PC-3 (cell line): ENCODE results near the gene SPEM1. TPM values are rescaled to one million over a fixed set of nuclear protein-coding genes. Genes with fewer than 3 reads are reported as not detected.

Experiments
- ATAC-seq: fragments of 200-7000 bp; cut with Tn5 transposase; 2 replicates; pipeline ENCODE4 v1.9.1; 2020; ENCODE audit warnings: mild to moderate bottlenecking, moderate library complexity
- BruUV-seq: library from RNA; stranded (reverse); fragments of 400-500 nt; replicated peaks from 2 replicates; lab custom pipeline; 2021; lab: Mats Ljungman, UMichigan
- CTCF ChIA-PET: fragments of 300-600 bp; sonication (Branson Sonifier 250); formaldehyde crosslinking; loops from one replicate; lab custom pipeline; 2022; ENCODE audit warnings: antibody characterized with exemption; lab: Charles Lee
- POLR2A ChIA-PET: fragments of 300-600 bp; sonication (Branson Sonifier 250); formaldehyde crosslinking; loops from one replicate; lab custom pipeline; 2022; ENCODE audit warnings: antibody characterized with exemption; ENCODE audit not compliant: unreplicated experiment; lab: Charles Lee
- DNase-seq: peaks from one replicate; pipeline ENCODE4 v3.0.0-alpha.2; 2015
- H2AFZ ChIP-seq: fragments of 300-600 bp; sonication (generic); 2 replicates; pipeline ENCODE4 v1.6.0; 2016; ENCODE audit warnings: antibody characterized with exemption, low read length
- H3F3A ChIP-seq: fragments of 300-600 bp; sonication (generic); one replicate; pipeline ENCODE4 v1.6.0; 2017; ENCODE audit warnings: antibody characterized with exemption, low read length, control low read depth, mild to moderate bottlenecking; ENCODE audit not compliant: unreplicated experiment
- H3K27ac ChIP-seq: fragments of 300-600 bp; sonication (generic); 2 replicates; pipeline ENCODE4 v1.5.1; 2016; ENCODE audit warnings: mild to moderate bottlenecking, low read length
- H3K27me3 ChIP-seq: fragments of 300-600 bp; sonication (generic); 2 replicates; pipeline ENCODE4 v1.6.1; 2016; ENCODE audit warnings: low read length, mixed read lengths
- H3K36me3 ChIP-seq: fragments of 300-600 bp; sonication (generic); 2 replicates; pipeline ENCODE4 v1.6.1; 2016; ENCODE audit warnings: low read depth, mixed run types, low read length, mixed read lengths
- H3K4me1 ChIP-seq: fragments of 300-600 bp; sonication (generic); 2 replicates; pipeline ENCODE4 v1.5.1; 2016; ENCODE audit warnings: low read length; ENCODE audit not compliant: insufficient read depth
- H3K4me2 ChIP-seq: fragments of 300-600 bp; sonication (generic); 2 replicates; pipeline ENCODE4 v1.6.0; 2016; ENCODE audit warnings: low read length
- H3K4me3 ChIP-seq: fragments of 300-600 bp; sonication (generic); 2 replicates; pipeline ENCODE4 v1.5.1; 2016; ENCODE audit warnings: mild to moderate bottlenecking, low read length, mixed read lengths
- H3K79me2 ChIP-seq: fragments of 300-600 bp; sonication (generic); 2 replicates; pipeline ENCODE4 v1.6.1; 2017; ENCODE audit warnings: low read length, mixed read lengths
- H3K9ac ChIP-seq: fragments of 300-600 bp; sonication (generic); 2 replicates; pipeline ENCODE4 v1.6.0; 2016; ENCODE audit warnings: mild to moderate bottlenecking, low read length
- H3K9me2 ChIP-seq: fragments of 300-600 bp; sonication (generic); replicated peaks from 2 replicates; pipeline ENCODE4 v1.6.1; 2016; ENCODE audit warnings: mixed run types, low read length, mixed read lengths
- H3K9me3 ChIP-seq: fragments of 300-600 bp; sonication (generic); 2 replicates; pipeline ENCODE4 v1.6.1; 2016; ENCODE audit warnings: low read length, mixed read lengths
- H4K20me1 ChIP-seq: fragments of 300-600 bp; sonication (generic); 2 replicates; pipeline ENCODE4 v1.6.1; 2016; ENCODE audit warnings: low read length, mixed read lengths
- CTCF ChIP-seq: fragments of 300-600 bp; sonication (generic); conservative IDR thresholded peaks from 2 replicates; pipeline ENCODE4 v1.5.1; 2017; ENCODE audit warnings: antibody characterized with exemption, low read depth, mild to moderate bottlenecking, low read length
- EZH2 ChIP-seq: fragments of 300-600 bp; sonication (generic); IDR thresholded peaks from one replicate; pipeline ENCODE4 v1.6.1; 2017; ENCODE audit warnings: antibody characterized with exemption, mild to moderate bottlenecking, low read length; ENCODE audit not compliant: unreplicated experiment
- EZH2phosphoT487 ChIP-seq: fragments of 300-600 bp; sonication (generic); IDR thresholded peaks from 2 replicates; pipeline ENCODE4 v1.6.1; 2018; ENCODE audit warnings: mild to moderate bottlenecking, antibody characterized with exemption, low read length, borderline replicate concordance
- intact Hi-C: fragments of 100-400 bp; cut with micrococcal nuclease; formaldehyde crosslinking; loops from 2 replicates; pipeline ENCODE4 v1.9.0; 2023
- total RNA-seq: library from RNA; depleted of rRNA; stranded (reverse); fragments of >200 nt; gene quantifications from 2 replicates; pipeline ENCODE4 v1.2.3, GENCODE V29; 2014

The SPEM1 gene
- total RNA-seq, 1 experiment from 2014 or later = not detected

GRCh38 chr17:7445619-7445968, 25.5 kb downstream of the SPEM1 start:
- Histone ChIP-seq H4K20me1 (no peaks in the 10 kb centered on the region), H3K4me2 (no peak overlapping the region), H3K27ac (no peak overlapping the region), H3K4me3 (no peak overlapping the region), H3K27me3 (no peaks in the 10 kb centered on the region), H3K9me2 (no peaks in the 10 kb centered on the region), H2AFZ (no peak overlapping the region), H3K36me3 (no peaks in the 10 kb centered on the region), H3K9ac (no peak overlapping the region), H3K79me2 (no peaks in the 10 kb centered on the region), H3F3A (no peaks in the 10 kb centered on the region), H3K4me1 (no peaks in the 10 kb centered on the region), H3K9me3 (no peaks in the 10 kb centered on the region)
- CTCF ChIA-PET = no interaction called here
- intact Hi-C loops = no loop called here
- TF ChIP-seq CTCF (no peak), EZH2 (no peak), EZH2phosphoT487 (no peak)
- BruUV-seq = no TSS peak
- DNase-seq (no peak), ATAC-seq (no peak)
- POLR2A ChIA-PET = no interaction called here

GRCh38 chr17:7448461-7448860, 28.3 kb downstream of the SPEM1 start:
- ChIA-PET CTCF (no interaction called here), POLR2A (no interaction called here)
- Histone ChIP-seq H3K9me2 (no peaks in the 10 kb centered on the region), H2AFZ (no peak overlapping the region), H3K4me3 (no peak overlapping the region), H3K27me3 (no peaks in the 10 kb centered on the region), H3K79me2 (no peaks in the 10 kb centered on the region), H3K9ac (no peak overlapping the region), H3K36me3 (no peaks in the 10 kb centered on the region), H3K9me3 (no peaks in the 10 kb centered on the region), H3K4me1 (no peaks in the 10 kb centered on the region), H3F3A (no peaks in the 10 kb centered on the region), H3K27ac (no peak overlapping the region), H3K4me2 (no peak overlapping the region), H4K20me1 (no peaks in the 10 kb centered on the region)
- ATAC-seq = no peak
- no peak for TF ChIP-seq EZH2
- TF ChIP-seq EZH2phosphoT487 = no peak
- no peak for TF ChIP-seq CTCF
- no TSS peak for BruUV-seq
- no peak for DNase-seq
- intact Hi-C loops = no loop called here

- TF ChIP-seq EZH2phosphoT487 = no peak
- TF ChIP-seq CTCF = no peak
- TF ChIP-seq EZH2 = no peak
- H3K4me1 ChIP-seq = peaks cover 3% of the 10 kb centered on the region; the same call in 1 of the 2 replicates
- H3K9me2 ChIP-seq = no peaks in the 10 kb centered on the region
- ATAC-seq (no peak), DNase-seq (no peak)
- H3K9me3 ChIP-seq = no peaks in the 10 kb centered on the region
- no peaks in the 10 kb centered on the region; the same call in 1 of the 2 replicates for H3K36me3 ChIP-seq
- no peaks in the 10 kb centered on the region for H3F3A ChIP-seq
- no peaks in the 10 kb centered on the region for H3K27me3 ChIP-seq
- no peak overlapping the region for H2AFZ ChIP-seq
- POLR2A ChIA-PET = no interaction called here
- no peaks in the 10 kb centered on the region for H3K79me2 ChIP-seq
- intact Hi-C loops = no loop called here
- no peak overlapping the region for H3K27ac ChIP-seq
- no peak overlapping the region for H3K9ac ChIP-seq
- H3K4me3 ChIP-seq = no peak overlapping the region
- CTCF ChIA-PET = no interaction called here
- H3K4me2 ChIP-seq = no peak overlapping the region
- BruUV-seq = no TSS peak
- no peaks in the 10 kb centered on the region for H4K20me1 ChIP-seq
Observed at GRCh38 chr17:7459961-7460545, 39.9 kb downstream of the SPEM1 start.
